UCSD-AML1 (cell line): Measurements from ENCODE around the gene PCED1A.
"Not testable (repeated sequence)": the region's sequence is repeated elsewhere in the genome, so short reads cannot be mapped to it uniquely, and the experiment has no call there.

Experiments used
- DNase-seq: peaks from one replicate; lab custom pipeline; 2025; ENCODE audit not compliant: unreplicated experiment; lab: John Stamatoyannopoulos, UW

PCED1A gene

GRCh38 chr20:2831206-2831605, 9.2 kb downstream of the PCED1A start:
- not testable (repeated sequence) for DNase-seq

- DNase-seq = no peak
Measured at GRCh38 chr20:2829376-2829775, 11.1 kb downstream of the PCED1A start.

GRCh38 chr20:2826655-2827054, 13.8 kb downstream of the PCED1A start:
- DNase-seq = no peak

- DNase-seq = no peak
Measured at GRCh38 chr20:2825761-2826160, 14.7 kb downstream of the PCED1A start.

DNA sequence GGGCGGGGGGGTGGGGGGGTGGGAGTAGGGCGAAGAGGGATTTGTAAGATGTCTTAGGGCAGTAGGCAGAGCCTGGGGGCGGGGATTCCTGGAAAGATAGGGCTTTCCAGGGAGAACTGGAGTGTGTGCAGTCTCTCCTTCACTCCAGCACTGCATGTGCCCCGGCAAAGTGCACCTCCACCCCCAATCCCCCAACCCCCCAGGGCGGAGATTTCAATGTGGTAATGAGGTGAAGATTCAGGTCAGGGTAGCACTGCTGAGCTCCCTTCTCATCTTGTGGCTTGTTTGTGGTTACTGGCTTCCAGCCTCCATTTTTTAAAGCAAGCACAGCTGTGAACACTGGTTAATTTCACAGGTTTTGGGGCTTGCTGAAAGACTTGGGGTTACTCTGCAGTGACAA, 18.4 kb downstream of the PCED1A start:
- DNase-seq = no peak

- DNase-seq = no peak
Measured at GRCh38 chr20:2820896-2821869, 19.3 kb downstream of the PCED1A start.

GRCh38 chr20:2820084-2820895, 20.2 kb downstream of the PCED1A start:
- DNase-seq = no peak

GRCh38 chr20:2817891-2818595, 22.4 kb downstream of the PCED1A start:
- no peak for DNase-seq

DNA sequence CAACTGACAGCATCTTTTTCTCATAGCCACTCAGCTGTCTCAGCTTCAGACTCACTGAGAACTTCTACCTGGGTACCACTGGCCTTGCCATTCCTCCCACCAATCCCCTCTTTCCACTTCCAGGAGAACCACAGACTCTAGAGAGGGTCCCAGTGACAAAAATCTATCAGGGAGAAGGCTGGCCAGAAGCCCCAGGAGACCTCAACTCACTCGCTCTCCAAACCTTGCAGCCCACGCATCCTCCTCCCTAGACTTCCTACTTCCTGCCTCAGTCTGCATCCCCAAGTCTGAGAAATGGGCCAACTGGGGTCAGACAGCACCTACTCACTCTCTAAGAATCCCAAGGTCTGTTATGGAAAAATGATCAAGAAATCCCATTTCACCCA, 23.1 kb downstream of the PCED1A start:
- DNase-seq = no peak

DNA sequence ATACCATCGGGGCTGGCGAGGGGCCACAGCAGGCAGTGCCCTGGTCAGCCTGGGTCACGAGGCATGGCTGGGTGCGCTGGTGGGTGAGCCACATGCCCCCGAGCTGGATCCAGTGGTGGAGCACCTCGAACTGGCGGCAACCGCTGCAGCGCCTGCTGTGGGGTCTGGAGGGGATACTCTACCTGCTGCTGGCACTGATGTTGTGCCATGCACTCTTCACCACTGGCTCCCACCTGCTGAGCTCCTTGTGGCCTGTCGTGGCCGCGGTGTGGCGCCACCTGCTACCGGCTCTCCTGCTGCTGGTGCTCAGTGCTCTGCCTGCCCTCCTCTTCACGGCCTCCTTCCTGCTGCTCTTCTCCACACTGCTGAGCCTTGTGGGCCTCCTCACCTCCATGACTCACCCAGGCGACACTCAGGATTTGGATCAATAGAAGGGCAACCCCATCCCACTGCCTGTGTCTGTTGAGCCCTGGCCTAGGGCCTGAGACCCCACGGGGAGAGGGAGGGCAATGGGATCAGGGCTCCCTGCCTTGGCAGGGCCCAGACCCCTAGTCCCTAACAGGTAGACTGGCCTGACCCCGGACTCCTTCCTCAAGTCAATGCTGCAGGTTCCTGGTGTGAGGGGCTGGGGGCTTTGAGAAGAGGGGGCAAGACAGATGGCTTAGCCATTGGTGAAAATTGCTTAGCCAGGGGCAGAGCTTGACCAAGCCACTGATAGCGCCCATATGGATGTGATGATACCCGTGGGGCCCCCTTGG, 23.7 kb downstream of the PCED1A start:
- no peak for DNase-seq

- no peak for DNase-seq
Measured at GRCh38 chr20:2816030-2816582, 24.3 kb downstream of the PCED1A start, which contains the start of gene TMEM239. Gene TMEM239, plus strand, starts transcription at chr20:2816364. Its CDS starts 191 bp downstream, at chr20:2816555.

GRCh38 chr20:2815242-2815900, 25.1 kb downstream of the PCED1A start:
- no peak for DNase-seq

- DNase-seq = no peak
Measured at GRCh38 chr20:2814587-2815051, 25.8 kb downstream of the PCED1A start, which contains the start of gene C20orf141. Gene C20orf141, plus strand, starts transcription at chr20:2814987. Its CDS starts 198 bp downstream, at chr20:2815185.

GRCh38 chr20:2814076-2814475, 26.4 kb downstream of the PCED1A start:
- no peak for DNase-seq

GRCh38 chr20:2812189-2812588, 28.3 kb downstream of the PCED1A start:
- DNase-seq = no peak

GRCh38 chr20:2809690-2810089, 30.8 kb downstream of the PCED1A start:
- DNase-seq = no peak

DNA sequence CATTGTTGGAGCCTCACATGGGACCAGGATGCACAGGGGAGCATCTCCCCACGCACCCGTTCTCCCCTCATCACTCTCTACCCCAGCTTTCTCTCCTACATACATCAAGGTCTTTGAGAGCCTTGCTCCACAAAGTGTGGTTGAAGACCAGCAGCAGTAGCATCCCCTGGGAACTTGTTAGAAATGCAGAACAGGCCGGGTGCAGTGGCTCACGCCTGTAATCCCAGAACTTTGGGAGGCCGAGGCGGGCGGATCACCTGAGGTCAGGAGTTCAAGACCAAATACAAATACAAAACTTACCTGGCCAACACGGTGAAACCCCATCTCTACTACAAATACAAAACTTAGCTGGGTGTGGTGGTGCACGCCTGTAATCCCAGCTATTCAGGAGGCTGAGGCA, 32.5 kb downstream of the PCED1A start:
- not testable (repeated sequence) for DNase-seq

DNA sequence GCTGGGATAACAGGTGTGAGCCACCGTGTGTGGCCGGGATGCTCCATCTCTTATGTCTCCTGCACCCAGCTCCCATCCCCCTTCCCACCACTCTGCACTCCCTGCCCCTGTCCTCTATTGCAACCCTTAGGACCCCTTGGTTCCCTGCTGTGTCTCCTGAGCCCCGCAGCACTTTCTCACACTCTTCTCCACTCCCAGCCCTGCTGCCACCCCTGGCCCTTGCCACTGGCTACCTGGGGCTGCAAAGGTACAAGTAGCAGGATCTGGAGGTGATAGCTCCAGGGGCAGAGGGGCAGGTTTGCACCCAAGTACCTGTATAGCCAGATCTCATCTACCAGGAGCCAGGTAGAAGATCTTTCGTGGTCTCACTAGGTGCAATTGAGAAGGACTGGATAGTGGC, 33.4 kb downstream of the PCED1A start:
- no peak for DNase-seq

DNA sequence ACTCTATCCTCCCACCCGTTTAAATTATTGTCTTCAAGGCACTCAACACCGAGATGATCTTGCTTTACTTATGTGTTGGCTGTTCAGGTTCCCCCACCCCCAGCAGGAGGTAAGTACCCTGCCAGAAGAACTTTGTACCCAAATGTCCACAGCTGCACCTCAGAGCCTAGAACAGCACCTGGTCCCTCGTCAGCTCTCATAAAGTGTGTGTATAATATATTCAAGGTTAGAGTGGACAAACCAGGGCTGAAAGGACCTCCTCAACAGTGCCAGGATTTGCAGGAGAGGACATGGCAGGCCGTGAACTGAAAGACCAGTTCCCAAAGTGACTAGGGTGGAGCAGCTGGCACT, 34.1 kb downstream of the PCED1A start:
- no peak for DNase-seq
